Measurements from ENCODE around the gene CCDC171.
"Not testable (repeated sequence)": the region's sequence is repeated elsewhere in the genome, so short reads cannot be mapped to it uniquely, and the experiment has no call there.

The CCDC171 gene

DNA sequence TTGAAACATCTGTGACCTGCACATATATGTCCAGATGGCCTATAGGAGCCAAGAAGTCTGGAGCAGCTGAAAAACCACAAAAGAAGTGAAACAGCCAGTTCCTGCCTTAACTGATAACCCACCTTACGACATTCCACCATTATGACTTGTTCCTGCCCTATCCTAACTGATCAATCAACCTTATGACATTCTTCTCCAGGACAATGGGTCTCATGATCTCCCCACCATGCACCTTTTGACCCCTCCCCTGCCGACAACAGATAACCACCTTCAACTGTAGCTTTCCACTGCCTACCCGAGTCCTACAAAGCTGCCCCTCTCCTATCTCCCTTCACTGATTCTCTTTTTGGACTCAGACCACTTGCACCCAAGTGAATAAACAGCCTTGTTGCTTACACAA lies 233.8 kb downstream of the CCDC171 start (continued):
- no peak for TF ChIP-seq ZBTB44 (tag by site-specific recombination; IDR thresholded peaks at IDR 0.05)
- TF ChIP-seq, protein P1, sequence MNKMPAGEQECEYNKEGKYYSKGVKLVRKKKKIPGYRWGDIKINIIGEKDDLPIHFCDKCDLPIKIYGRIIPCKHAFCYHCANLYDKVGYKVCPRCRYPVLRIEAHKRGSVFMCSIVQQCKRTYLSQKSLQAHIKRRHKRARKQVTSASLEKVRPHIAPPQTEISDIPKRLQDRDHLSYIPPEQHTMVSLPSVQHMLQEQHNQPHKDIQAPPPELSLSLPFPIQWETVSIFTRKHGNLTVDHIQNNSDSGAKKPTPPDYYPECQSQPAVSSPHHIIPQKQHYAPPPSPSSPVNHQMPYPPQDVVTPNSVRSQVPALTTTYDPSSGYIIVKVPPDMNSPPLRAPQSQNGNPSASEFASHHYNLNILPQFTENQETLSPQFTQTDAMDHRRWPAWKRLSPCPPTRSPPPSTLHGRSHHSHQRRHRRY (tag by site-specific recombination; IDR thresholded peaks at IDR 0.05), result no peak
- TF ChIP-seq ZNF621 (tag by site-specific recombination; IDR thresholded peaks at IDR 0.05), result no peak
- no peak for TF ChIP-seq IKZF3 (tag by site-specific recombination; IDR thresholded peaks at IDR 0.05)

DNA sequence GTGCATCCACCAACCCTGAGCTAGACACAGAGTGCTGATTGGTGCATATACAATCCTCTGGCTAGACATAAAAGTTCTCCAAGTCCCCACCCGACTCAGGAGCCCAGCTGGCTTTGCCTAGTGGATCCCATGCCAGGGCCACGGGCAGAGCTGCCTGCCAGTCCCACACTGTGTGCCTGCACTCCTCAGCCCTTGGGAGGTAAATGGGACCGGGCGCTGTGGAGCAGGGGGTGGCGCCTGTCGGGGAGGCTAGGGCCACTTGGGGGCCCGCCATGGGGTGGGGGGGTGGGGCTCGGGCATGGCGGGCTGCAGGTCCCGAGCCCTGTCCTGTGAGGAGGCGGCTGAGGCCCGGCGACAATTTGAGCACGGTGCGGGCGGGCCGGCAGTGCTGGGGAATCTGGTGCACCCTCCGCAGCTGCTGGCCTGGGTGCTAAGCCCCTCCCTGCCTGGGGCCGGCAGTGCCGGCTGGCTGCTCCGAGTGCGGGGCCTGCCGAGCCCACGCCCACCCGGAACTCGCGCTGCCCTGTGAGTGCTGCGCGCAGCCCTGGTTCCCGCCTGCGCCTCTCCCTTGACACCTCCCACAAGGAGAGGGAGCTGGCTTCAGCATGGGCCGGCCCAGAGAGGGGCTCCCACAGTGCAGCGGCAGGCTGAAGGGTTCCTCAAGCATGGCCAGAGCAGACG lies 257.5 kb downstream of the CCDC171 start:
- H3K27ac ChIP-seq (ENCODE audit: extremely low read depth, low read depth, low read length); H3K36me3 ChIP-seq (ENCODE audit: control insufficient read depth in 2 of 2, insufficient read depth in 1 of 2, low read length in 2 of 2); CTCF ChIA-PET; POLR2A ChIA-PET; H3K4me3 ChIP-seq (ENCODE audit: low read depth, low read length); H3K4me1 ChIP-seq (ENCODE audit: control insufficient read depth, insufficient read depth, low read length); H3K9me3 ChIP-seq (ENCODE audit: control insufficient read depth, insufficient read depth, low read depth, low read length): not testable (repeated sequence)

GRCh38 chr9:15813076-15813475 lies 260.2 kb downstream of the CCDC171 start:
- no peaks in the 10 kb centered on the region for H3K9me3 ChIP-seq (ENCODE audit: control insufficient read depth, insufficient read depth, low read depth, low read length)
- no peak overlapping the region for H3K27ac ChIP-seq (ENCODE audit: extremely low read depth, low read depth, low read length)
- CTCF ChIA-PET, result no interaction called here
- H3K36me3 ChIP-seq (ENCODE audit: control insufficient read depth in 2 of 2, insufficient read depth in 1 of 2, low read length in 2 of 2), result no peaks in the 10 kb centered on the region
- POLR2A ChIA-PET, result no interaction called here
- H3K4me1 ChIP-seq (ENCODE audit: control insufficient read depth, insufficient read depth, low read length), result no peaks in the 10 kb centered on the region
- no peak overlapping the region for H3K4me3 ChIP-seq (ENCODE audit: low read depth, low read length)
- TF ChIP-seq, protein P2, sequence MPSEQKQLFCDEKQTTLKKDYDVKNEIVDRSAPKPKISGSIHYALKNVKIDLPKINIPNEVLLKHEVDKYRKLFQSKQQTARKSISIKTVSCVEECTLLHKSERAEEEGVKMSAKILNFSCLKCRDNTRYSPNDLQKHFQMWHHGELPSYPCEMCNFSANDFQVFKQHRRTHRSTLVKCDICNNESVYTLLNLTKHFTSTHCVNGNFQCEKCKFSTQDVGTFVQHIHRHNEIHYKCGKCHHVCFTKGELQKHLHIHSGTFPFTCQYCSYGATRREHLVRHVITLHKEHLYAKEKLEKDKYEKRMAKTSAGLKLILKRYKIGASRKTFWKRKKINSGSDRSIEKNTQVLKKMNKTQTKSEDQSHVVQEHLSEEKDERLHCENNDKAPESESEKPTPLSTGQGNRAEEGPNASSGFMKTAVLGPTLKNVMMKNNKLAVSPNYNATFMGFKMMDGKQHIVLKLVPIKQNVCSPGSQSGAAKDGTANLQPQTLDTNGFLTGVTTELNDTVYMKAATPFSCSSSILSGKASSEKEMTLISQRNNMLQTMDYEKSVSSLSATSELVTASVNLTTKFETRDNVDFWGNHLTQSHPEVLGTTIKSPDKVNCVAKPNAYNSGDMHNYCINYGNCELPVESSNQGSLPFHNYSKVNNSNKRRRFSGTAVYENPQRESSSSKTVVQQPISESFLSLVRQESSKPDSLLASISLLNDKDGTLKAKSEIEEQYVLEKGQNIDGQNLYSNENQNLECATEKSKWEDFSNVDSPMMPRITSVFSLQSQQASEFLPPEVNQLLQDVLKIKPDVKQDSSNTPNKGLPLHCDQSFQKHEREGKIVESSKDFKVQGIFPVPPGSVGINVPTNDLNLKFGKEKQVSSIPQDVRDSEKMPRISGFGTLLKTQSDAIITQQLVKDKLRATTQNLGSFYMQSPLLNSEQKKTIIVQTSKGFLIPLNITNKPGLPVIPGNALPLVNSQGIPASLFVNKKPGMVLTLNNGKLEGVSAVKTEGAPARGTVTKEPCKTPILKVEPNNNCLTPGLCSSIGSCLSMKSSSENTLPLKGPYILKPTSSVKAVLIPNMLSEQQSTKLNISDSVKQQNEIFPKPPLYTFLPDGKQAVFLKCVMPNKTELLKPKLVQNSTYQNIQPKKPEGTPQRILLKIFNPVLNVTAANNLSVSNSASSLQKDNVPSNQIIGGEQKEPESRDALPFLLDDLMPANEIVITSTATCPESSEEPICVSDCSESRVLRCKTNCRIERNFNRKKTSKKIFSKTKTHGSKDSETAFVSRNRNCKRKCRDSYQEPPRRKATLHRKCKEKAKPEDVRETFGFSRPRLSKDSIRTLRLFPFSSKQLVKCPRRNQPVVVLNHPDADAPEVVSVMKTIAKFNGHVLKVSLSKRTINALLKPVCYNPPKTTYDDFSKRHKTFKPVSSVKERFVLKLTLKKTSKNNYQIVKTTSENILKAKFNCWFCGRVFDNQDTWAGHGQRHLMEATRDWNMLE (tag by site-specific recombination; conservative IDR thresholded peaks at IDR 0.05; ENCODE audit: low read depth), result no peak
- TF ChIP-seq ZBTB17 (tag by site-specific recombination; IDR thresholded peaks at IDR 0.05) (no peak), ZNF629 (tag by site-specific recombination; IDR thresholded peaks at IDR 0.05) (no peak), ZNF785 (tag by site-specific recombination; IDR thresholded peaks at IDR 0.05) (no peak), ZNF169 (tag by site-specific recombination; IDR thresholded peaks at IDR 0.05) (no peak)

DNA sequence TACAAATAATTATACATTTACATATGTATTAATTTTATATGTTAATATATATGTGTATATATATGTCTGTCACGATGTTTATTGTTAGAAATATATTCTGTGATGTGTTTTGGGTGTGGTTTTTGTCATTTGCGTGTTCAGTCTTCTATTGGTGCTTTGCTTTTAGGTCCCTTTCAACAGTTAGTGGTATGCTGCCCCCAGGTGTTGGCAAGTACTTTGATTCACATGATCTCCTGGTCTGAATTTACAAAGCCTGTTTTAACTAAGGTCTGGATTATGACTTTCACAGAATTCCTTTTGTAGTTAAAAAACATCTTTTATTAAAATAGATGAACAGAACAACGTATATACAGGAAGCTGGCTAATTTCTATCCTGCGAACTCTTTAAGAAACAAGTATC lies 271.5 kb downstream of the CCDC171 start:
- H3K36me3 ChIP-seq (ENCODE audit: control insufficient read depth in 2 of 2, insufficient read depth in 1 of 2, low read length in 2 of 2), result no peaks in the 10 kb centered on the region
- no peak overlapping the region for H3K27ac ChIP-seq (ENCODE audit: extremely low read depth, low read depth, low read length)
- H3K9me3 ChIP-seq (ENCODE audit: control insufficient read depth, insufficient read depth, low read depth, low read length), result no peaks in the 10 kb centered on the region
- H3K4me3 ChIP-seq (ENCODE audit: low read depth, low read length), result no peak overlapping the region
- H3K4me1 ChIP-seq (ENCODE audit: control insufficient read depth, insufficient read depth, low read length), result no peaks in the 10 kb centered on the region
- ChIA-PET POLR2A (no interaction called here), CTCF (interaction anchor here (0.6 to 1.5 kb wide), 5 partner anchors 10 to 206 kb away, joined by 3 to 5 read pairs (median 4); no protein-coding TSS in a partner anchor)
- peak; percentile 53 for TF ChIP-seq ZNF654 (tag by site-specific recombination; IDR thresholded peaks at IDR 0.05; ENCODE audit: low read depth)
- no peak for TF ChIP-seq EGR2 (tag by site-specific recombination; IDR thresholded peaks at IDR 0.05; ENCODE audit: low read depth)

All from HEK293 (cell line).